ENCODE results near the gene PIGO.

DNA sequence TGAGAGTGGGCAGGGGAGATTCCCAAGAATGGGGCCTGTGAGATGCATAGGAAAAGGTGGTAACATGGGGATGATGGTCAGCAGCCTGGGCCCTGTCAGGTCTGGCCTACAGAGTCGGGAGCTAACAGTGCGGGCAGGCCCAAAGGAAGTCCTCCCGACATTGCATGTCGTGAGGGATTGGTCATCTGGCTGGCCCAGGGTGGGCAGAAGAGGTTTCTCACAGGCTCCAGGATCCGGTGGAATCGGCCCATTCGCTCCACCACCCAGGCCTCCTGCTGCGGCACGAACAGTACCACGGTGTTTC is 6.0 kb upstream of the PIGO start:
- no peak for TF ChIP-seq EP300 (IDR thresholded peaks at IDR 0.05)
- TF ChIP-seq, protein P1, sequence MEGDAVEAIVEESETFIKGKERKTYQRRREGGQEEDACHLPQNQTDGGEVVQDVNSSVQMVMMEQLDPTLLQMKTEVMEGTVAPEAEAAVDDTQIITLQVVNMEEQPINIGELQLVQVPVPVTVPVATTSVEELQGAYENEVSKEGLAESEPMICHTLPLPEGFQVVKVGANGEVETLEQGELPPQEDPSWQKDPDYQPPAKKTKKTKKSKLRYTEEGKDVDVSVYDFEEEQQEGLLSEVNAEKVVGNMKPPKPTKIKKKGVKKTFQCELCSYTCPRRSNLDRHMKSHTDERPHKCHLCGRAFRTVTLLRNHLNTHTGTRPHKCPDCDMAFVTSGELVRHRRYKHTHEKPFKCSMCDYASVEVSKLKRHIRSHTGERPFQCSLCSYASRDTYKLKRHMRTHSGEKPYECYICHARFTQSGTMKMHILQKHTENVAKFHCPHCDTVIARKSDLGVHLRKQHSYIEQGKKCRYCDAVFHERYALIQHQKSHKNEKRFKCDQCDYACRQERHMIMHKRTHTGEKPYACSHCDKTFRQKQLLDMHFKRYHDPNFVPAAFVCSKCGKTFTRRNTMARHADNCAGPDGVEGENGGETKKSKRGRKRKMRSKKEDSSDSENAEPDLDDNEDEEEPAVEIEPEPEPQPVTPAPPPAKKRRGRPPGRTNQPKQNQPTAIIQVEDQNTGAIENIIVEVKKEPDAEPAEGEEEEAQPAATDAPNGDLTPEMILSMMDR (IDR thresholded peaks at IDR 0.05), result no peak
- TF ChIP-seq POLR2A (IDR thresholded peaks at IDR 0.05; ENCODE audit: low read depth), result no peak

Measured in esophagus muscularis mucosa (tissue), 4 donors.